Right lobe of liver (tissue), 6 donors: ENCODE data around the gene FLOT2. TPM values are rescaled to one million over a fixed set of nuclear protein-coding genes. Genes with fewer than 3 reads are reported as not detected.

Experiments
- ATAC-seq, 4 donors: fragments of 200-7000 bp; cut with Tn5 transposase; one replicate each; pipeline ENCODE4 v1.9.1; 2020; ENCODE audit warnings: mild to moderate bottlenecking in 4 of 4, moderate library complexity in 4 of 4
- DNase-seq, 3 donors: peaks; one replicate each; pipeline ENCODE4 v3.0.0-alpha.2; 2020
- H3K27ac ChIP-seq, 3 donors: fragments of 200-600 bp; one replicate each; pipeline ENCODE4 v1.8.0; 2022
- H3K27me3 ChIP-seq, 2 donors: fragments of 200-600 bp; one replicate each; pipeline ENCODE4 v1.8.0; 2022
- H3K36me3 ChIP-seq, 4 donors: fragments of 200-600 bp; sonication (generic) in 1 of 4; one replicate each; pipeline versions ENCODE4 v1.5.1 to v1.8.0; 2017 to 2022; ENCODE audit warnings: control low read depth in 1 of 4
- H3K4me1 ChIP-seq, 4 donors: fragments of 200-600 bp; sonication (generic) in 1 of 4; one replicate each; pipeline versions ENCODE4 v1.5.1 to v1.8.0; 2017 to 2022; ENCODE audit warnings: control low read depth in 1 of 4
- H3K4me3 ChIP-seq, 3 donors: fragments of 200-600 bp; one replicate each; pipeline ENCODE4 v1.8.0; 2022
- H3K9me3 ChIP-seq, 4 donors: fragments of 200-600 bp; sonication (generic) in 1 of 4; one replicate each; pipeline versions ENCODE4 v1.5.1 to v1.8.0; 2017 to 2022; ENCODE audit warnings: control low read depth in 1 of 4
- POLR2A ChIP-seq: fragments of 450-650 bp; IDR thresholded peaks from one replicate; pipeline ENCODE4 v1.6.1; 2017; ENCODE audit warnings: antibody characterized with exemption, mild to moderate bottlenecking
- WGBS: methylation state at CpG from one replicate; pipeline ENCODE4 v1.1.6; 2018; ENCODE audit warnings: low coverage, low lambda C conversion rate; ENCODE audit not compliant: insufficient coverage; ENCODE audit errors: missing lambda C conversion rate; 5-methylcytosine and 5-hydroxymethylcytosine counted together
- intact Hi-C, 2 donors: fragments of 100-400 bp; cut with DNase I; formaldehyde crosslinking; loops; one replicate each; pipeline versions ENCODE4 v1.11.2 to v1.14.1; 2022
- total RNA-seq, 6 experiments: library from RNA; depleted of rRNA in 2 of 6; stranded (reverse); fragments of >200 nt in 2 of 6; fragmentation: NEBNext Ultra II Directional in 3 of 6; extraction: Animal tissue kit (Norgen Biotek cat#: 25700) in 3 of 6; gene quantifications; one replicate each; pipeline versions ENCODE4 v1.1.0 to v1.2.4, GENCODE V29; 2016 to 2023
- TF ChIP-seq, protein P1 (sequence below), 4 donors: fragments of 200-600 bp in 3 of 4; fragments of 450-650 bp in 1 of 4; IDR thresholded peaks; one replicate each; pipeline versions ENCODE4 v1.5.1 to v1.8.0; 2016 to 2022; ENCODE audit warnings: antibody characterized with exemption in 4 of 4, mild to moderate bottlenecking in 2 of 4
- donor health status: DM: no; HTN: yes; CAD: no.
- donor health status: DM: no; HTN: no; CAD: no.
- donor health status: DM: no; HTN: no; CAD: no.
- donor health status: DM: no; HTN: yes; CAD: no.
- donor health status: DM: no; HTN: yes; CAD: no.

Gene FLOT2
- total RNA-seq, 6 experiments from 2014 or later = 64.9 to 131 (median 82.8) TPM

DNA sequence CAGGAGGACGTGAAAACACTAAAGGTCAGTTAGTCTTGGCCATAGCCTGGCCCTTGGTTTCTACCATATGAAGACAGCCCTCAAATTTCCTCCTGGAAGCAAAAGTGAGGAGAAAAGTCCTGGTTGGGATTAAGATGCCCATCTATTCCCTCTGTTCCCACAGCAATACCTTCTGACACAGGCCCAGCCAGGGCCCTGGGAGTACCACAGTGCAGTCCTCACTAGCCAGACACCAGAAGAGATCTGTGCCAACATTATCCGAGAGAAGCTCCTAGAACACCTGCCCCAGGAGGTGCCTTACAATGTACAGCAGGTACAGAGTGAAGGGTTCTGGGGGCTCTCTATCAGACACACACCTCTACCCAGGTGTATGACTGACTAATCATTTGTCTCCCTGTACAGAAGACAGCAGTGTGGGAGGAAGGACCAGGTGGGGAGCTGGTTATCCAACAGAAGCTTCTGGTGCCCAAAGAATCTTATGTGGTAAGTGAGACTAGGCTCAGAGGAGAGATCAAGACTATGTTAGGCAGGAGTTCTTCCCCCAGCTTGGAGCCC is 38.7 kb downstream of the FLOT2 start:
- 33% methylated on average over 1 of the region's 2 CpGs for WGBS
- Histone ChIP-seq H3K36me3 (peaks cover 0 to 37% (median 10%) of the 10 kb centered on the region in 4 donors), H3K27me3 (no peaks in the 10 kb centered on the region), H3K4me1 (peaks cover 0 to 12% (median 3%) of the 10 kb centered on the region in 4 donors), H3K27ac (no peak overlapping the region), H3K9me3 (no peaks in the 10 kb centered on the region), H3K4me3 (no peak overlapping the region)
- TF ChIP-seq, protein P1, sequence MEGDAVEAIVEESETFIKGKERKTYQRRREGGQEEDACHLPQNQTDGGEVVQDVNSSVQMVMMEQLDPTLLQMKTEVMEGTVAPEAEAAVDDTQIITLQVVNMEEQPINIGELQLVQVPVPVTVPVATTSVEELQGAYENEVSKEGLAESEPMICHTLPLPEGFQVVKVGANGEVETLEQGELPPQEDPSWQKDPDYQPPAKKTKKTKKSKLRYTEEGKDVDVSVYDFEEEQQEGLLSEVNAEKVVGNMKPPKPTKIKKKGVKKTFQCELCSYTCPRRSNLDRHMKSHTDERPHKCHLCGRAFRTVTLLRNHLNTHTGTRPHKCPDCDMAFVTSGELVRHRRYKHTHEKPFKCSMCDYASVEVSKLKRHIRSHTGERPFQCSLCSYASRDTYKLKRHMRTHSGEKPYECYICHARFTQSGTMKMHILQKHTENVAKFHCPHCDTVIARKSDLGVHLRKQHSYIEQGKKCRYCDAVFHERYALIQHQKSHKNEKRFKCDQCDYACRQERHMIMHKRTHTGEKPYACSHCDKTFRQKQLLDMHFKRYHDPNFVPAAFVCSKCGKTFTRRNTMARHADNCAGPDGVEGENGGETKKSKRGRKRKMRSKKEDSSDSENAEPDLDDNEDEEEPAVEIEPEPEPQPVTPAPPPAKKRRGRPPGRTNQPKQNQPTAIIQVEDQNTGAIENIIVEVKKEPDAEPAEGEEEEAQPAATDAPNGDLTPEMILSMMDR (IDR thresholded peaks at IDR 0.05) = no peak
- TF ChIP-seq POLR2A = no peak
- ATAC-seq (no peak), DNase-seq (no peak)
- intact Hi-C loops = loop anchor here in 1 of 2 donors (10.0 kb wide), 2 partner anchors 56 to 94 kb away; no protein-coding TSS in a partner anchor

DNA sequence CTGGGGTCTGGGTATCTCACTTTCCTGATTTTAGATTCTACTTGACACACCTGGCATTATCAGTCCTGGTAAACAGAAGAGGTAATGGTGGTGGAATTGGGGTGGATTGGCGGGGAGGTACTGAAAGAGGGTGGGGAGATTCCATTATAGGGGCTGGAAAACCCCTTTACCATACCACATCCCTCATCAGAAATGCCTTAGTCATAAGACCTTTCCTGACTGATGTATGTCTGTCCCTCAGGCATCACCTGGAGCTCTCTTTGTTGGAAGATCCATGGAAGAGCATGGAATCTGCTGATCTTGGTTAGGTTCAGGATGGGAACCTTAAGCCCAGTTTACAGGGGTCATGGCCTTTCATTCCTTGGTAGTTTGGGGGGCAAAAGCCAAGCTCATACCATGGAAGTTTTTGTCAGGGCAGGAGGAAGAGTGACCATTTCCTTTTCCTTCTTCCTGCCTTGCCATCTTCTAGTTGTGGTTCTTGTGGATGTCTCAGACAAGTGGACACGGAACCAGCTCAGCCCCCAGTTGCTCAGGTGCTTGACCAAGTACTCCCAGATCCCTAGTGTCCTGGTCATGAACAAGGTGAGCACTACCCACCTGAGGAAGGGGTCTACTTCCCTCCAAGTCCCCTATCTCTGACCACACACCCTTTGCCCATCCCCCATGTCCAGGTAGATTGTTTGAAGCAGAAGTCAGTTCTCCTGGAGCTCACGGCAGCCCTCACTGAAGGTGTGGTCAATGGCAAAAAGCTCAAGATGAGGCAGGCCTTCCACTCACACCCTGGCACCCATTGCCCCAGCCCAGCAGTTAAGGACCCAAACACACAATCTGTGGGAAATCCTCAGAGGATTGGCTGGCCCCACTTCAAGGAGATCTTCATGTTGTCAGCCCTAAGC is 39.4 kb downstream of the FLOT2 start:
- no peak for ATAC-seq
- H3K4me3 ChIP-seq = no peak overlapping the region
- H3K4me1 ChIP-seq = peaks cover 0 to 12% (median 3%) of the 10 kb centered on the region in 4 donors
- no peaks in the 10 kb centered on the region for H3K27me3 ChIP-seq
- intact Hi-C loops = loop anchor here in 1 of 2 donors (10.0 kb wide), 2 partner anchors 57 to 93 kb away; no protein-coding TSS in a partner anchor
- H3K27ac ChIP-seq = no peak overlapping the region
- TF ChIP-seq POLR2A = no peak
- TF ChIP-seq, protein P1 (IDR thresholded peaks at IDR 0.05) = no peak
- DNase-seq = no peak
- WGBS = 90% methylated on average over 2 of the region's 3 CpGs
- H3K9me3 ChIP-seq = no peaks in the 10 kb centered on the region
- peaks cover 0 to 37% (median 10%) of the 10 kb centered on the region in 4 donors for H3K36me3 ChIP-seq

DNA sequence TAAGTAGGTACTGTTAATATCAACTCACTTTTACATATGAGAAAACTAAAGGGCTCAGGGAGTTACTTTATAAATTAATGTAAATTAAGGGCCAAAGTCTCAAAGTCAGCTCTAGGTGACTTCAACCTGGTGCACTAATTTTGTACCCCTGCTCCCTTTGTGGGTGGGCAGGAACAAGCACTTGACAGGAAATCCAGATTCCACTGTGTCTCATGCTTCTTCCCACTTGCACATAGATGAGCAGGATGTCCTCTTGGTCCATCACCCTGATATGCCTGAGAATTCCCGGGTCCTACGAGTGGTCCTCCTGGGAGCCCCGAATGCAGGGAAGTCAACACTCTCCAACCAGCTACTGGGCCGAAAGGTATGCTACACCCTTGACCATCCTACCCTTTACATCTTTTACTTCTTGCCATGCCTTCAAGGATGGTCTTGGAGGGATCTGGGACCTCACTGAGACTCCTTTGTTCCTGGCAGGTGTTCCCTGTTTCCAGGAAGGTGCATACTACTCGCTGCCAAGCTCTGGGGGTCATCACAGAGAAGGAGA is 41.4 kb downstream of the FLOT2 start:
- TF ChIP-seq, protein P1 (IDR thresholded peaks at IDR 0.05) = no peak
- TF ChIP-seq POLR2A = no peak
- intact Hi-C loops = loop anchor here in 1 of 2 donors (10.0 kb wide), 2 partner anchors 59 to 91 kb away; no protein-coding TSS in a partner anchor
- peak in 1 of 3 donors; percentile 7 for DNase-seq
- no peak overlapping the region for H3K27ac ChIP-seq
- H3K9me3 ChIP-seq = no peaks in the 10 kb centered on the region
- 73% methylated on average over 4 of the region's 5 CpGs for WGBS
- H3K36me3 ChIP-seq = peaks cover 0 to 37% (median 10%) of the 10 kb centered on the region in 4 donors
- no peak overlapping the region for H3K4me3 ChIP-seq
- no peak for ATAC-seq
- H3K27me3 ChIP-seq = no peaks in the 10 kb centered on the region
- H3K4me1 ChIP-seq = peaks cover 0 to 12% (median 3%) of the 10 kb centered on the region in 4 donors

DNA sequence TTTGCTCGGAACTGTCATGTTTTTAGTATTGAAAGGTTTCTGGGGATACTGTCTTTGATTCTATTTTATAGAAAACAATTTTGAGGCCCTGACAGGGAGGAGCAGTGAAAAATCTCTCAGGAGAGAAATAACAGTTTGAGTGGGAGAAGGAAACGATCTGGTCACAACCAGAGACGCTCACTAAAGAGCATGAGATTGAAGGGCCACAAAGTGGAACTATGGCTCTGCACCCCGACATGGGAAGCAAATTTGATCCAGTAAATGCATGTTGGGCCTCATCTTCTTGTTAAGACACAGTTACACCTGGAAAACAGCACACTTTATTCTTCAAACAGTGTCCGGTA is 42.2 kb downstream of the FLOT2 start:
- H3K27me3 ChIP-seq = no peaks in the 10 kb centered on the region
- intact Hi-C loops = loop anchor here in 1 of 2 donors (10.0 kb wide), 2 partner anchors 59 to 91 kb away; no protein-coding TSS in a partner anchor
- 10% methylated on average over 5 of the region's 5 CpGs for WGBS
- peaks cover 0 to 31% (median 10%) of the 10 kb centered on the region in 4 donors for H3K36me3 ChIP-seq
- DNase-seq (no peak), ATAC-seq (no peak)
- no peaks in the 10 kb centered on the region for H3K9me3 ChIP-seq
- TF ChIP-seq POLR2A = no peak
- TF ChIP-seq, protein P1 (IDR thresholded peaks at IDR 0.05) = no peak
- peaks cover 0 to 12% (median 3%) of the 10 kb centered on the region in 4 donors for H3K4me1 ChIP-seq
- H3K4me3 ChIP-seq = peak overlapping the region; percentile 78 to 96 (median 96)
- H3K27ac ChIP-seq = peak overlapping the region; percentile 46 to 54 (median 50)
